ENCODE measurements around the gene SRMS.

SRMS gene

DNA sequence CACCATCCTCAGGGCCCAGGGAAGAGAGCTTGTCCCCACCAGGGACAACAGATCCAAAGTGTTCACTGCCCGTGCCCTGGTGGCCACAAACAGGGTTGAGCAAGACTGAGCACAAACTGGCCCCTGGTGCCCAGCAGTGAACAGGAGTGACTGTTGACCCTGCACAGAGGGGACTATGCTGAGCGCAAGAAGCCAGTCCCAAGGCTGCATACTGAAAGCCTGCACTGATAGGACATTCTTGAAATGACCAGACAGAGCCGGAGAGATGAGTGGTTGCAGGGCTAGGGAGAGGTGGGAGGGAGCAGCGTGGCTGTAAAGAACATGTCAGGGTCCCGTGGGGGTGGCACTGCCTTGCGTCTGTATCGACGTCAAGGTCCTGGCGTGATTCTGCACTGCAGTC, 3.5 kb upstream of the SRMS start:
- no peak for DNase-seq

DNA sequence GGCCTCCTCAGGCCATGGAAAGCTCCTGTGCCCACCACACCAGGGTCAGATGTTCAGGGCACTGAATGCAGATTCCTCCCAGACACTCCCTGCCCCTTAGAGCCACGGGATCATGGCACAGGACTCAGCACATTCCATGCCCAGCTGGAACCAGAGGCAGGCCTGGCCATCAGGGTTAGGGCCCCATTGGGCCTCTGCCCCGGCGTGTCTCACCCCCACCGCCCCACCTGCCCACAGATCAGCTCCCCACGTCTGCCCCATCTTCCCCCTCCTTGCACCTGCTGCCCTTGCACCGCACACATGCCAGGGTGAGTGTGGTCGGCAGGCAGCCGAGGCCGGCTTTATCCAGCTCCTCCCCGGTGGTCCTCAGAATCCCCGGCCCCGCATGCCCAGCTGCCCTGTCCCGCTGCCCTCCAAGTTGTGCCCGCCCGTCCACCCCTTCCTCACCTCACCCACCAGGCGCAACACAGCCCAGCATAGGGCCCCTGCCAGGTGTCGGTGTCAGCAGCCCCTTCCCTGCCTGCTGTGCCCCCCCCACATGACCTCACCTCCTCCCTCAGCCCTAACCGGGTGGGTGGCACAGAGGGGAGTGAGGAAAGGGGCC, 2.2 kb upstream of the SRMS start:
- DNase-seq = no peak

DNA sequence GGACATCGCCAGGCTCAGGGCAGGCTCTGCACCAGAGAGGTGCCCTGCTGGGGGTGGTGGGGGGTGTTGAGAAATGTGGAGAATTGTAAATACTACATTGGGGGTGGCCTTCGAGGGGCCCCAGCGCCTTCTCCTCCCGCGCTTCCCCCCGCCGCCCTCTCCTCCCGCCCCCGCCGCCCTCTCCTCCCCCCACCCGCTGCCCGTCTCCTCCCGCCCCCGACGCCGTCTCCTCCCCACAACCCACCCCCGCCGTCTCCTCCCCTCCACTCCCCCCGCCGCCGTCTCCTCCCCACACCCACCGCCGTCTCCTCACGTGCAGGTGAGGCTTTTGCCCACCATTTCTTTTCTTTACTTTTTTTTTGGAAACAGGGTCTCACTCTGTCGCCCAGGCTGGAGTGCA, 1.5 kb upstream of the SRMS start:
- no peak for DNase-seq

DNA sequence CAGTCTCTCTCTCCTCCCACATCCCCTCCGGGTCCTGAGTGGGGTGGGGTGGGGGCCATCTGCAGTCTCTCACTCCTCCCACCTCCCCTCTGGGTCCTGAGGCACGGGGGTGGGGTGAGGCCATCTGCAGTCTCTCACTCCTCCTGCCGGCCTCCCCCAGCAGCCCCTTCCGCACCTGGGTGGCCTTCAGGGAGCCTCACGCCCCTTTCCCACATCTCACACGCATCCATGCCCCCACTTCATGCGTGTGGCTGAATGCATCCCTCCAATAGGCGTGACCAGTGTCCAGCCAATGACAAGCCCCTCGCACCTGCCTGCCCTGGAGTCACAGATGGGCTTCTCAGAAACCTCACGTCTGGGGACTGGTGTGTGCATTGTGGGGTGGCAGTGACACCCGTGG, 993 bp upstream of the SRMS start:
- no peak for DNase-seq

DNA sequence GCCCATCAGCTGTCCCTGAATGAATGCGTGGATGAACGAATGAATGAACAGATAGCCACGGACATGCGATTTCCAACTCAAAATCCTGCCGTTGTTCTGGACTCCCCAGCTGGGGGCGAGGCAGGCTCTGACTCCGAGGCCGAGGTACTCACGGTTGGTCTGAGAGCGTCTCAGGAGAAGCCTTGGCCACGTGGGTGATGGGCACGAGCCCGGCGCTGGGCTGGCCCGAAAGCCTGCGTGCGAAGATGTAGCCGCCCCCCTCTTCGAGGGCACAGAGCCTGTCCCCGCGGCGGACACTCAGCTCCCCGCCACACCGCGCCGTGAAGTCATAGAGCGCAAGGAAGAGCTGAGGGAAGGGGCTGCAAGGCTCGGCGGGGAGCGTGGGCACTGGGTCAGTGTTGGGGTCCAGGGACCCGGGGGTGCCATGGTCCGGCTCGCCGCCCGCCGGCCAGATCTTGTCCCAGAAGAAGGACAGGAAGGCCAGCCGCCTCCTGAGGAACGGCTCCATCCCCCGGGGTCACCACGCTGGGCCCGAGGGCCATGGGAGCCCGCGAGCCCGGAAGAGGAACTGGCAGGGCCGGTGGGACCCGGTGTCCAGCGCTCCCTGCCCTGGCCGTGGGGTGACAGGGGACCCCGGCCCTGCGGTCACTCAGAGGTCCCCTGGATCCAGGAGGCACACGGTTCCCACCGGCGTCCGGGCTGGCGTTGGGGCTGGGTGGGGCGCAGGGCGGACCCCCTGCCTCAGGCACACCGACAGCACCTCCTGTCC, 409 bp downstream of the SRMS start:
- no peak for DNase-seq

DNA sequence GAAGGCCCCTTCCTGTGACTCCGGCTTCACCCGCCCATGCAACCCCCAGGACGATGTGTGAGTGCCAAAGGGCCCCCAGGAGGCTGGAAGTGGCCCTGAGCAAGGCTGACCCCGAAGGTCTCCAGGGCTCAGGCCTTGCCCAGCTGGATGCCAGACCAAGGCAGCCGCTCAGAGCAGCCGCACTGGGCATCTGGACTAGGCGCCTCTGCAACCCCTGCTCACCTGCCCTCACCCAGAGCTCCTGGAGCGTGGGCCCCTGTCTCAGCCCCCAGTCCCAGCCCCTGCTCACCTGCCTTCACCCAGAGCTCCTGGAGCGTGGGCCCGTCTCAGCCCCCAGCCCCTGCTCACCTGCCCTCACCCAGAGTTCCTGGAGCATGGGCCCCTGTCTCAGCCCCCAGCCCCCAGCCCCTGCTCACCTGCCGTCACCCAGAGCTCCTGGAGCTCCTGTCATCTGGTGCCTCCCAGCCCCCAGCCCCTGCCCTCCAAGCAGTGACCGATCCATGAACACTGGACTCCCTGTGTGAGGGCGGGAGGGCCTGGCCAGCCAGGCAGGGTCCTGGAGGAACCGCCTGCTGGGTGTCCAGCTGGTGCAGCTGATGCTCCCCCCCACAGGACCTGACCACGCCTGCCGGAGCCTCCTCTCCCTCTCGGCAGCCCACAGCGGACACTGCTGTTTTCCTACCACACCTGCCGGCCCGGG, 1.1 kb downstream of the SRMS start:
- DNase-seq = no peak

DNA sequence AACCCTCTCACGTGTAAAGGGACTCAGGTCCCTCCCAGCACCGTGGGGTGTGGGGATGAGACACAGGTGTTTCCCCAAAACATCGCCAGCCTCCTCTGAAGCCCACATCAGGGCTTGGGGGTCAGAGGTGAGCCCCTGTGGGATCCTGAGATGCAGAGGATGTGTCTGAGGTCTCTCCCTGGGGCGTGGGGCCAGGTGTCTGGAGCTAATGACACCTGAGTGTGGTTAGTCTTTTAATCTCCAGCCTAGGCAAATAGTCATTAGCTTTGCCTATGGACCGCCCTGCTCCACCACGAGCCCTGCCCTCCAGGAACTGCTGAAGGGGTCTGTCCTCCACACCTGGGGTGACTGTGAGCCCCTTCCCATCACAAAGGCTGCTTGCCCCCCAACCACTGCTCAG, 1.7 kb downstream of the SRMS start:
- no peak for DNase-seq

DNA sequence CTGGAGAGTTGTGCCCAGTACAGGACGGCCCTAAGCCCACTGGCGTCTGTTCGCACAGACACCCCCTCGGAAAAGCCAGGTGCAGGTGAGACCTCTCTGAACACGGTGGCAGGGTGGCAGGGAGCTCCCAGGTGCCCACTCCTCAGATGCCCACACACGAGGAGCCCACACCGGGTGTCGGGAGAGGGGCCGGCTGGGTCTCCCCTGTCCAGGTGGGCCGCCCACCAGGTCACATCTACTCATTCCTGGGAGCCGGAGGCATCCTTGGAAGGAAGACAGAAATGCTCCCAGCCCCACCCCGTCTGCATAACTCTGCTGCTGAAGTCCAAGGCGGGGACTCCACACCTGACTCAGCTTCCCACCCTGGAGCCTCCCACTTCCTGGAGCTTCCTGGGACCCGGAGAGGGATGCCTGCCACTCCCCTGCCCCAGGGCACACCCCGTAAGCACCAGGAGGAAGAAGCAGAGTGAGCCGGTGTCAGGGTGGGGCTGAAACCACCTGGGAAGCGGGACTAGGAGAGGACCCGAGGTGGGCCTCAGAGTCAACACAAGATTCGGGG, 2.5 kb downstream of the SRMS start:
- no peak for DNase-seq

DNA sequence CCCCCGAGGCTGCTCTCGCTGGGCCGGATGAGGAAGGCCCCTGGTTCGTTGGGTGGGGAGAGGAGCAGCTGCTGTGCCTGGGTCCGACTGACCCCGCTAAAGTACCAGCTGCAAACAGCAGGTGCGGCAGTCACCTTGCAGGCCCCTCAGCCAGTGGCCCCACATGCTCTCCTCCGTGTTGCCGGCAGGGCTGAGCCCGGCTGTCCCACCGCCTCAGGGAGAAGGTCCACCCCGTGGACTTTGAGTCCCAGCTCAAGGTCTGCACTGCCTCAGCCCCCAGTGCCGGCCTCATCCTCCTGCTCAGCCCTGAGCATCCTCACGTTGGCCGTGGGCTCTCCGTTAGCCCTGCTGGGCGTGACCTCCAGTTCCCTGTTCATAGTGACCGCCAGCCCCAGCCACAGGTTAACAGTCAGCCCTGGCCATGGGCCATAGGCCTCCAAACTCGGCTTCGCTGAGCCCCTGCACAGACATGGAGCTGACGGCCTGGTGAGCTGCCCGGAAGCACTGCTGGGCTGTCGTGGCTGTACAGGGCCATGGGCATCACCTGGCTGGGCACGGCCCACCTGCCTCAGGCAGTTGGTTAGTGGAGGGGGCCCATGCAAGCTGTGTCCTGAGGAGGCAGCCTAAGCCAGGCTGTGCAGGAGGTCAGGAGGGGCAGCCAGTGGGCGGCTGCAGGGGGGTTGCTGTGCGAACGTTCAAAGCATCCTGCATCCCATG, 3.1 kb downstream of the SRMS start:
- DNase-seq = no peak

DNA sequence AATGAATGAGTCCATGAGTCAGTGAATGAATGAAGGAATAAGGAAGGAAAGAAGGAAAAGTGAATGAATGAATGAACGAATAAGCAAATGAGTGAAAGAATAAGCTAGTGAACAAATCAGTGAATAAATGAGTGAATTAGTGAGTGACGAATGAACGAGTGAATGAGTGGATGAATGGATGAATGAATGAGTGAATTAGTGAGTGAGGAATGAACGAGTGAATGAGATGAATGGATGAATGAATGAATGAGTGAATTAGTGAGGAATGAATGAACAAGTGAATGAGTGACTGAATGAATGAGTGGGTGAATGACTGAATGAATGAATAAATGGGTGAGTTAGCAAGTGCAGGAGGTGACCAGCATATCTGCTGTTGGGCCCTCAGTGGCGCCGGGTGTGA, 3.8 kb downstream of the SRMS start:
- no peak for DNase-seq

DNA sequence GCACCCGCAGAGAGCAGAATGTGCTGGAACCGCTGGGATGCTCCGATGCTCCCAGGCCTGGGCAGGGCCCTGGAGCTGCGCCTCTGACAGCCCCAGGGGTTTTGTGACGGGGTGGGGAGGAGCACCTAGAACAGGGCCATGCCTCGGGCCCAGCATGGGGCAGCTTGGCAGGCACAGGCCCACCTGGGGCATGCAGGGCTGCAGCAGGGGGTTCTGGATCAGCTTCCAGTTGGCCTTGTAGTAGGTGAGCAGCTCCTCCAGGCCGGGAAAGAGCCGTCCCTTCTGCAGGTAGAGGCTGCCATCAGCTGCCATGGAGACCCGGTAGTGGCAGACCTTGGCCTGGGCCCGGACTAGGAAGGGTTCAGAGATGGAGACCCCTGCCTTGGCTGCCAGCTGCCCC, 4.4 kb downstream of the SRMS start:
- no peak for DNase-seq

DNA sequence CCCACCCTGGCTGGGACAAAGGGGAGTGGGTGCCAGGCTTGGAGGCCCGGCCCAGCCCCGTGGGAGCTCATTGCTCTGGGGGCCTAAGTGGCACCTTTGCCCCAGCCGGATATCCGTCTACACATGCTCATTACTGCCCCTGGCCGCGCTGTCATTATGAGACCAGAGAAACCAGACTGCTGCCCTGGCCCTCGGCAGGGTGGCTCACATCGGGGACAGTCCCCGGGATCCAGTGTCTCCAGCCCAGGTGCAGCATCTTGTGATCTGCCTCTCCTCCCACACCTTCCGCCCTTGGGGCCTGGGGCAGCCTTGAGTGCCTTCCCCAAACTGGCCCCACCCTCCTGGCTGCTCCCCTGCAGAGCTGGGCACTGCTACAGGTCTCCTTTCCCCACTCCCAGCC, 4.9 kb downstream of the SRMS start:
- DNase-seq = no peak

DNA sequence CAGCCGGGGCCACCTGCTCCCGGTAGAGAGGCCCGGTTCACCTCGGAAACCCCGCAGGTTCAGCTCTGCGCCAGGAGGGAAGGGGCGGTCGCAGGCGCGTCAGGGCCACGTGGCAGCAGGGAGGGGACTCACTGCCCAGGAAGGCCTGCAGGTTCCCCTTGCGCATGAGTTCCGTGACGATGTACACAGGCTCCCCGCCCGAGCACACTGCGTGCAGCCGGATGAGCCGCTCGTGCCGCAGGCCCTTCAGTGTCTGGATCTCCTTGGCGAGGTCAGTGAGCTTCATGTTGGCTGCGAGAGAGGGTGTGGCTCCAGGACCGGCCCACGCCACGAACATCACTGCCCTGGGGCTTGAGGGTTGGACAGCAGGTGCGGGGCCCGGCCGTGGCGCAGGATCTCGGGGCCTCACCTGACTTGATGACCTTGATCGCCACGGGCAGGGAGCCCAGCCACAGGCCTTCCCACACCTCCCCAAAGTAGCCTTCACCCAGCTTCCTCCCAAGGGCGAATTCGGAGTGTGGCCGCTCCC, 5.5 kb downstream of the SRMS start:
- DNase-seq = no peak

DNA sequence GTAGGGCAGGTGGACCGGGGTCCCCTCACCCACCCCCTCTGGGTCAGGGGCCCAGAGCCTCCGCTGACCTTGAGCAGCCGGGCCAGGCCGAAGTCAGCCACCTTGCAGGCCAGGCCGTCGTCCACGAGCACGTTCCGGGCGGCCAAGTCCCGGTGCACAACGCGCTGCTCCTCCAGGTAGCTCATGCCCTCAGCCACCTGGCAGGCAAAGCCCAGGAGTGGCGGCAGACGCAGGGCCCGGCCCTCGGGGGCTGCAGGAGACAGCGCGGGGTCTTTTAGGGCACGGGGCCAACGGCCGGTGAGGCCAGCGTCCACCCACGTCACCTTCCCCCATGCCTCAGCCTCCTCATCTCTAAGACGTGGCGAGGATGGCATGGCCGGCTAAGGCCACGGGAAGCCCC, 6.2 kb downstream of the SRMS start:
- DNase-seq = no peak

DNA sequence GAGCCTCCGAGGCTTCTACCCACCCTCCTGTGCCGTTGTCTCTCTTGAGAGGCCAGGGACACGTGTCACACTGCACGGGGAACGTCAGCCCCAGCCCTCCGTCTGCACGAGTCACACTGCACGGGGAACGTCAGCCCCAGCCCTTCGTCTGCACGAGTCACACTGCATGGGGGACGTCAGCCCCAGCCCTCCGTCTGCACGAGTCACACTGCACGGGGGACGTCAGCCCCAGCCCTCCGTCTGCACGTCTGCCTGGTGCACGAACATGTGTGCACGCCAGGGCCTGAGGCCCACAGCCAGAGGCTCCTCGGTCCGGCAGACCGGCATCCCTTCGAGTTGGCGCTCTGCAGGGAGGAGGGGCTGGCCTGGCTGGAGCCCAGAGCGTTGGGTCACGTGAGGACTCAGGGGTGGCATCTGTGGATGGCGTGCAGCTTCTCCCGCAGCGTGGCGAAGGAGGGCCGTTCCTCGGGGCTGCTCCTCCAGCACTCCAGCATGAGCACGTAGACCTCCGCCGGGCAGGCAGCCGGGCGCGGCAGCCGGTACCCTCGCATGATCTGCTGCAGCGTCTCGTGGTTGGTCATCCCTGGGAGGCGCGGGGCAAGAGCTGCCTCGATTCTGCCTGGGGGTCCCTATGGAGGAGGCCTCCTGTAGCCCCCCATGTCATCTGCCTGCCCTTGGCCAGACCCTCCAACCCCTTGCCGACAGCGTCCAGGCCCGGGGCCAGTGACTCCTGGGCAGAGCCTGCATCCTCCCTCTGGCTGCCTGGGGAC, 6.9 kb downstream of the SRMS start:
- no peak for DNase-seq

DNA sequence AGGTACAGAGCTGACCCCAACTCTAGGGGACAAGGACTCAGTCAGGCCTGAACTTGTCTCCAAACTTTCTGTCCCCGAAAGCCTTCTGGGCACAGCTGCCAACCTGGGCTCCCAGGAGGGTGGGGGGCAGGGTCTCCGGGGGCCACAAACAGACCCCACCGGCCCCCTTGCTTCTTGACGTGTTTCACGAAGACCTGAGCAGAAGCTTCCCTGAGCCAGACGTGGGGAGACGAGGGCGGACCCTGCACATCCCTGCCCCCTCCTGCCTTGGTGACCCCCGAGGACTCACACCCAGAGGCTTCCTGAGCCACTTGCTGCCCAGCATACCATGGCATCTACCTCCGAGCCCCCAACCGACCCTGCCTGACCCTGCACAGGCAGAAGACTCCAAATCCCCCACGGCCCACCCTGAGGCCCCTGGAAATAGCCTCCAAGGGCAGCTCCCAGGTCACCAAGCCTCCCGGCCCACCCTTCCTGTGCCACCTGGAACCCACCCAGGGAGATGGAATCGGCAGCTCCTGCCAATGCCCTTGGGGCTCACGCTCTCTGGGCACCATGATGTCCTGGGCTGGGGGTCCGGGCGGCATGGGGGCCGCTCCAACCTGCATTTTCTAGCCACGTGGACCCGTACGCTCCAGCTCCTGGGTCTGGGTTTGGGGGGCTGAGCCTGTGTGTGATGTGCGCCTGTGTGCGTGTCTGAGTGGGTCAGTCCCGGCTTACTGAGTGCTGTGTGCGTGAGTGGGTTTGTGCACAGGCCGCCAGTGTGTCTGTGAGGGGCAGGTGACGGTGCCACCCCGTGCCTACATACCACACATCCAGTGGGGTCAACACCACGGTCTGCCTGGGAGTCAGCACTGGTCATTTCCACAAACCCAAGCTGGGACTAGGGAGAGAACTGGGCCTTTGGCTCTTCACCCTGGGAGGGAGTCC, 7.8 kb downstream of the SRMS start:
- DNase-seq = no peak

DNA sequence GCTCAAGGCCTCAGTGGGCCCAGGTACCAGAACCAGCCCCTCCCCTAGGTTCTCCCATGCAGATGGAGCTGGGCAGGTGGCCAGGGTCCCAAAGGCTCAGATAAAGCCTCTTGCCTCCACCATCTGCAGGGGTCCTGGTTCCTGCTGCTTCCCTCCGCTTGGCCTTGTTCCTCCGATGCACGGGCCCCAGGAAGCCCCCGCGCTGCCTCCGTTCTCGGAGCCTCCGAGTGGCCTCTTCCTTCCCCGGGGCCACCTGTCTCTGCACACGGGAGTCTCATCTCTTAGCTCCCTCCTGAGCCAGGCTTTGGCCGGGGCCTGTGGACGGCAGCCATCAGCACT, 8.5 kb downstream of the SRMS start:
- no peak for DNase-seq

DNA sequence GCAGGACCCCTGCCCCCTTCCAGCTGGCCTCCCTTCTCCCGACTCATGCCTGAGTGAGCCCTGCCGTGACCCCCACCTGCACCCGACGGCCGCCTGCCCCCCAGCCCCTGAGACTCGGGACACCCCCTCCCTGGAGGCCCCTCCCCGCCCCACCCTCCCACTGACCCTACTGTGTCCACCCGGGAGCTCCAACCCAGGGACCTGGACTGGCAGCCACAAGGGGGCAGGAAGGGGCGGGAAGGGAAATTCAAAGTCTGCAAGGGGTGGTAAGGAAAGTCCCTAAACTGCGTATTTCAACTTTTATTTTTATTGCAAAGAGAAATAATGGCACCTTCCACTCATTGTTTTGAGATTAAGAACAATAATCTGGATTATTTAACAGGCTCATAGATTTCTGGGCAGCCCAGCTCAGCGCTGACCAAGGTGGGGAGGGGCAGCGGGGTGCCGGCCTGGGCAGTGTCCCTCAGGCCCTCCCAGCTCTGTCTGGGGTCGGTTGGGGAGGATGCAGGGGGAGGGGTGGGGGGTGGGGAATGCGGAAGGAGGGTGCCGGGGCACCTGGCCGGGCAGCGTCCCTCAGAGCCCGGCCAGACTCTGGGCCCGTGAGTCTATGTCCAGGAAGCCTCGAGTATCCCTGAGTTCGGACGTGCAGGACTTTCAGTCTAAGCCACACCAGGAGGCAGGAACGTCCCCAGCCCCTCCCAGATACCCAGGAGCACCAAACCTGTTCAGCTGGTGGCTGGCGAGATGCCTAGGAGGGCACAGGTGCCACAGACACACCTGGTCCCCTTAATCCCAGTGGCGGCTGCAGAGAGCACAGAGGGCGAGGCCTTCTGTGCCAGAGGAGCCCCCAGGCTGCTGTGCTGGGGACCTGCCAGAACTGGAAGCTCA, 9.1 kb downstream of the SRMS start:
- DNase-seq = peak; percentile 85

DNA sequence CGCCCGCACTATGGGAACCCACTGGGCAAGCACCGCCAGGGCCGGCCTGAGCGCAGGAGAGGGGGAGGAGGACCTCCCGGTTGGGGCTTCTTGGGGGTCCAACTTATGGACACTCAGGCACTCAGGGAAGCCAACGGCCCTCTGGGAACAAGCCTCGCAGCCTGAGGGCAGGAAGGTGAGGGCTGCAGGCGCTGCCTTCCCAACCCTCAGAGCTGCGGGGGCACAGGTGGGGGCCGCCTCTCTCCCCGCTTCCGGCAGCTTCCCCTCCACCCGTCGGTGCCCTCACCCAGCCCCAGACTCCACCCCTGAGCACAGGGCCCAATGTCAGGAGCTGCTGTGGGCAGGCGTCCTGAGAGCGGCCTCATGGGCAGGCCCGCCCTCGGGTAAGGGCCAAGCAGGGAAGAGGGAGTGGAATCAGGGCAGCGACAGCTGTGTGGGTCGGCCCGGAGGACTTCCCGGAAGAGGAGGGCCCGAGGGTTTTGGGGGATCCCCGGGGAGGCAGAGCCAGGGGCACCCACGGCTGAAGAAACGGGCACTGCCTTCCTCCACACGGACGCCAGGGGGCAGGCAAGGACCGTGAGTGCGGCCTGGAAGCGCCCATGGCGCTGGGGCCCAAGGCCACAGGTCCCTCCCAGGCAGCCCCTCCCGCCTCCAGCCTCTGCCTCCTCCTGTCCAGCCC, 9.9 kb downstream of the SRMS start:
- peak; percentile 62 for DNase-seq
